ENCODE data around the gene CYP2A7.
"Not testable (repeated sequence)": the region's sequence is repeated elsewhere in the genome, so short reads cannot be mapped to it uniquely, and the experiment has no call there.

Gene CYP2A7, protein sequence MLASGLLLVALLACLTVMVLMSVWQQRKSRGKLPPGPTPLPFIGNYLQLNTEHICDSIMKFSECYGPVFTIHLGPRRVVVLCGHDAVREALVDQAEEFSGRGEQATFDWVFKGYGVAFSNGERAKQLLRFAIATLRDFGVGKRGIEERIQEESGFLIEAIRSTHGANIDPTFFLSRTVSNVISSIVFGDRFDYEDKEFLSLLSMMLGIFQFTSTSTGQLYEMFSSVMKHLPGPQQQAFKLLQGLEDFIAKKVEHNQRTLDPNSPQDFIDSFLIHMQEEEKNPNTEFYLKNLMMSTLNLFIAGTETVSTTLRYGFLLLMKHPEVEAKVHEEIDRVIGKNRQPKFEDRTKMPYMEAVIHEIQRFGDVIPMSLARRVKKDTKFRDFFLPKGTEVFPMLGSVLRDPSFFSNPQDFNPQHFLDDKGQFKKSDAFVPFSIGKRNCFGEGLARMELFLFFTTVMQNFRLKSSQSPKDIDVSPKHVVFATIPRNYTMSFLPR

GRCh38 chr19:40882062-40882461 is at the start of gene CYP2A7:
Gene CYP2A7, minus strand, starts transcription at chr19:40882231. Its CDS starts 21 bp downstream, at chr19:40882210.
- not testable (repeated sequence) for DNase-seq (ENCODE audit: low read depth, low spot score)

DNA sequence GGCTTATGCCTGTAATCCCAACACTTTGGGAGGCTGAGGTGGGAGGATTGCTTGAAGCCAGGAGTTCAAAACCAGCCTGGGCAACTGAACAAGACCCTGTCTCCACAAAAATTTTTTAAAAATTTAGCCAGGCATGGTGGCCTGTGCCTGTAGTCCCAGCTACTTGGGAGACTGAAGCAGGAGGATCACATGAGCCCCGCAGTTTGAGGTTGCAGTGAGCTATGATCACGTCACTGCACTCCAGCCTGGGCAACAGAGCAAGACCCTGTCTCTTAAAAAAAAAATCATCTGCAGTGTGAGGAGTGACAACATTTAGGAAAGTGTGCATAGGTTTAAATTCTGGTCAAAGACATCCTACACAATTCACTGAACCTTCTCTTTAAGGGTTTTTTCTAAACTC is 48.8 kb upstream of the CYP2A7 start:
- not testable (repeated sequence) for DNase-seq (ENCODE audit: low read depth, low spot score)

DNA sequence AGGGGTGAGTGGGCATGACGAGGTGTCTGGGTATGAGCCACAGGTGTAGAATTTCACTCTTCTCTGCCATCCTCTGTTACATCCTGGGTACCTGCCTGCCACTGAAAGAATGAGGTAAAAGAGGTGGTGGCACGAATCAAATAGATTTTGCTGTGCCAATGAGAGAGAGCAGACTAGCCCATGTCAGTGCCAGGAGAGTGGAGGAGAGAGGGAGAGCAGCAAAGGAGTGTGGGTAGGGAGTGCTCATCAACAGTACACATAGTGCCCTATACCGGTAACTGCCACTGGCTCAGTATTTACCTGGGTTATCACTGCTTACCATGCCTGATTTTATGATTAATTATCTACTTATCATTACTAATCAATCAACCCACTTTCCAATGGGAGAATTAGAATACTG is 47.9 kb upstream of the CYP2A7 start:
- DNase-seq (ENCODE audit: low read depth, low spot score), result not testable (repeated sequence)

DNA sequence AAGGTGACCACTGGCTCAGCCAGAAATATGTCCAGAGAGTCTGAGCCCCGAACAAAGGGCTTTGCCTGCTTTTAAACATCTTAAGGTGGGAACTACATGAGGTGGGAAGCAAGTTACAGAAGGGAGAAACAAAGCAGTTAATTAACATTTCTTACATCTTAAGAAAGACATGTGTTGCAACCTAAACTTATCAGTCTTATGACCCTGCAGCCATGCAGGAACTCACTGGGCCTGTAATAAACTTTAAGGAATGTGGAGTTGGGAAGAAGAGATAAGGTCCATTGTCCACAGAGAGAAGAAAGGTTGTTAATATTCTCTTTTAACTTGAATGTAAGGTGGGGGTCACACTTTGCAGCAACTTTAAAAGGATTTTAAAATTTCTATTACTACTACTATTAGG is 46.8 kb upstream of the CYP2A7 start:
- no peak for DNase-seq (ENCODE audit: low read depth, low spot score)

- DNase-seq (ENCODE audit: low read depth, low spot score), result no peak
These were observed 45.5 kb upstream of the CYP2A7 start for GRCh38 chr19:40927567-40927966.

GRCh38 chr19:40926276-40926675 is 44.2 kb upstream of the CYP2A7 start:
- not testable (repeated sequence) for DNase-seq (ENCODE audit: low read depth, low spot score)

GRCh38 chr19:40923934-40924391 is 41.9 kb upstream of the CYP2A7 start:
- no peak for DNase-seq (ENCODE audit: low read depth, low spot score)

- DNase-seq (ENCODE audit: low read depth, low spot score), result not testable (repeated sequence)
These were observed 40.5 kb upstream of the CYP2A7 start for GRCh38 chr19:40922237-40923160.

GRCh38 chr19:40921005-40921897 is 39.2 kb upstream of the CYP2A7 start:
- no peak for DNase-seq (ENCODE audit: low read depth, low spot score)

DNA sequence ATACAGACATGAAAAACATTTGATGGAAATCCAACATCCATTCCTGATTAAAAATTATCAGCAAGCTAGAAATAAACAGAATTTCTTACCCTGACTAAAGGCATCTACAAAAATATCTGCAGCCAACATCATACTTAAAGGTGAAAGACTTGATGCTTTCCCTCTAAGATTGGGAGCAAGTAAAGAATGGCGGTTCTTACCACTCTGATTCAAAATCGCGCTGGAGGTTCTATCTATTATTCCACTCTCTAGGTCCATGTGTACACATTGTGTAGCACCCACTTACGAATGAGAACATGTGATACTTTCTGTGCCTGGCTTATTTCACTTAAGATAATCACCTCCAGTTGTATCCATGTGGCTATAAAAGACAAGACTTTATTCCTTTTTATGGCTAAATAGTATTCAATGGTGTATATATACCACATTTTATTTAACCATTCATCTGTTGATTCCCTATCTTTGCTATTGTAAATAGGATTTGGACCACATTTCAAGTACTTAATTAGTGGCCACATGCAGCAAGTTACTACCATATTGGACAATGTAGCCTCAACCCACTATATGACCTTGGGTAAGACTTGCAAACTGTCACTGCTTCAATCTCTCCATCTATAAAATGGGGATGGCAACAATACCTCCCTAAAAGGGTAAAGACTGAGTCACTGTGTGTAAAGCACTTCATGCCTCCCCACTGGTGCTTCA is 38.4 kb upstream of the CYP2A7 start:
- DNase-seq (ENCODE audit: low read depth, low spot score), result no peak

DNA sequence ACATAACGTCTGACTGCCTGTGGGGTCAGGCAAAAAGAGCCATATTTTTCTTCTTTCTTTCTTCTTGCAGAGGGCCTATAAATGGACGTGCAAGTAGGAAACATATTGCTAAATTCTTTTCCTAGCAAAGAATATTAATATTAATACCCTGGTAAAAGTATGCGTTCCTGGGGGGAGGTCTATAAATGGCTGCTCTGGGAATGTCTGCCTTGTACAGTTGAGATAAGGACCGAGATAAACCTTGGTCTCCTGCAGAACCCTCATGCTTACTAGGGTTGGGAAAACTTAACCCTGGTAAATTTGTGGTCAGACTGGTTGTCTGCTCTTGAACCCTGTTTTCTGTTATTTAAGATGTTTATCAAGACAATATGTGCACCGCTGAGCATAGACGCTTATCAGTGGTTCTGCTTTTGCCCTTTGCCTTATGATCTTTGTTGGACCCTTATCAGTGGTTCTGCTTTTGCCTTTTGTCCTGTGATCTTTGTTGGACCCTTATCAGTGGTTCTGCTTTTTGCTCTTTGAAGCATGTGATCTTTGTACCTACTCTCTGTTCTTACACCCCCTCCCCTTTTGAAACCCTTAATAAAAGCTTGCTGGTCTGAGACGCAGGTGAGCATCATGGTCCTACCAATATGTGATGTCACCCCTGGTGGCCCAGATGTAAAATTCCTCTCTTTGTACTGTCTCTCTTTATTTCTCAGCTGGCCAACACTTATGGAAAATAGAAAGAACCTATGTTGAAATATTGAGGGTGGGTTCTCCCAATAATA is 37.7 kb upstream of the CYP2A7 start:
- DNase-seq (ENCODE audit: low read depth, low spot score), result not testable (repeated sequence)

DNA sequence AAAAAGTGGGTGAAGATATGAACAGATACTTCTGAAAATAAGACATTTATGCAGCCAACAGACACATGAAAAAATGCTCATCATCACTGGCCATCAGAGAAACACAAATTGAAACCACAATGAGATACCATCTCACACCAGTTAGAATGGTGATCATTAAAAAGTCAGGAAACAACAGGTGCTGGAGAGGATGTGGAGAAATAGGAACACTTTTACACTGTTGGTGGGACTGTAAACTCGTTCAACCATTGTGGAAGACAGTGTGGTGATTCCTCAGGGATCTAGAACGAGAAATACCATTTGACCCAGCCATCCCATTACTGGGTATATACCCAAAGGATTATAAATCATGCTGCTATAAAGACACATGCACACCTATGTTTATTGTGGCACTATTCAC is 36.3 kb upstream of the CYP2A7 start:
- not testable (repeated sequence) for DNase-seq (ENCODE audit: low read depth, low spot score)

DNA sequence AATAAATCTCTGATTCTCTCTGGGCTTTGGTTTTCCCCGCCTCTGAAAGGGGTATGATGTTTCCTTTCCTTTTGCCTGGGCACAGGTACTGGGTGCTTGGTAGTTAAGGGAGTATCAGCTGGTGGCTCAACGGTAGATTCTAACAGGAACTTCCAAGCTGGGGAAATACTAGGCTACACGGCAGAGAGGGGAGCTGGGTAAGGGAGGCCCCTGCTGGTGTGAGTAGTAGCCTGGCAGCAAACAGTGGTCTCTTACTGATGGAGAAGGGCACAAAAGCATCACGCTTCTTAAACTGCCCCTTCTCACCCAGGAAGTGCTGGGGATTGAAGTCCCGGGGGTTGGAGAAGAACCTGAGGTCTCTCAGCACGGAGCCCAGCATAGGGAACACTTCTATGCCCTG is 26.9 kb upstream of the CYP2A7 start:
- no peak for DNase-seq (ENCODE audit: low read depth, low spot score)

DNA sequence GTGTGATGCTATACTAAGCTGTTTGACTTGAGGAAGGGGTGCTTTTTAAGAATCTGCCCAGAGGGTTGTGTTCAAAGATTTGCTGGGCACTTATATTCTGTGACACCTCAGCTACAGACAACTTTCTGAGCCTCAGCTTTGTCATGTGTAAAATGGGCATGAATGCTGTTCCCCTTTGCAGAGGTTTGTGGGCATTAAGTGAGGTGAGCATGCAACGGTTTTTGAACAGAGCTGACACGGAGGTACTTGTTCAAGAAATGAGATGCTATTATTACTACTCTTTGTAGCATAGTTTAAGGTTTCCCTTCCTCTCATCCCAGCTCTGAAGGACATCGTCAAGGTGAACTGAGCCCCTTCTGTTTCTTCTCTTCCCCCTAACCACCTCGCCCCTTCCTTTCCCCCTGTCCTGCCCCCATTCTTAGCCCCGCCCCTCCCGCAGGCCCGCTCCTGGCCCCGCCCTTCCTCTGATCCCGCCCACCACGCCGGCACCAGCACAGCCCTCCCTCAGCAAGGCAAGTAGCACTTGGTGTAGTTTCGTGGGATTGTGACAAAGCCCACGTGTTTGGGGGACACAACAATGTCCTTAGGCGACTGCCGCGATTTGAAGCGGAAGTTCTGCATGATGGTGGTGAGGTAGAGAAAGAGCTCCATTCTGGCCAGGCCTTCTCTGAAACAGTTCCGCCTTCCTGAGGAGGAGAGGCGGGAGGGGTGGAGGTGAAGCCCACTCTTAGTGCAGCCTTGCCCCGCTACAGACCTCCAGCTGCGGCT is 26.1 kb upstream of the CYP2A7 start:
- no peak for DNase-seq (ENCODE audit: low read depth, low spot score)

GRCh38 chr19:40906512-40906911 is 24.5 kb upstream of the CYP2A7 start:
- no peak for DNase-seq (ENCODE audit: low read depth, low spot score)

DNA sequence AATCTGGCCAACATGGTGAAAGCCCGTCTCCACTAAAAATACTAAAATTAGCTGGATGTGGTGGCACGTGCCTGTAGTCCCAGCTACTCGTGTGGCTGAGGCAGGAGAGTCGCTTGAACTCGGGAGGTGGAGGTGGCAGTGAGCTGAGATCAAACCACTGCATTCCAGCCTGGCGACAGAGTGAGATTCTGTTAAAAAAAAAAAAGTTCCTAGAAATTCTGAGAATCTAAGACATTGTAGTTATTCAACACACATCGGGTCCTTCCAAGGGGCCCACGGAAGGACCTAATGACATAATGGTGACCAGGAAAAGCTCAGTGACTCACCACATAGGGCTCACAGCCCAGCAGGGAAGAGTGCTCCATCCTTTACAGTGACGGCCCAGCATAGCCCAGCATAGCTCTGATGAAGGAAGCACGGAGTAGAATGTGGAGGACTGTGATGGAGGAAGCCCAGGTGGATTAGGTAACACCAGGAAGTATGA is 22.7 kb upstream of the CYP2A7 start:
- DNase-seq (ENCODE audit: low read depth, low spot score), result peak; percentile 1

DNA sequence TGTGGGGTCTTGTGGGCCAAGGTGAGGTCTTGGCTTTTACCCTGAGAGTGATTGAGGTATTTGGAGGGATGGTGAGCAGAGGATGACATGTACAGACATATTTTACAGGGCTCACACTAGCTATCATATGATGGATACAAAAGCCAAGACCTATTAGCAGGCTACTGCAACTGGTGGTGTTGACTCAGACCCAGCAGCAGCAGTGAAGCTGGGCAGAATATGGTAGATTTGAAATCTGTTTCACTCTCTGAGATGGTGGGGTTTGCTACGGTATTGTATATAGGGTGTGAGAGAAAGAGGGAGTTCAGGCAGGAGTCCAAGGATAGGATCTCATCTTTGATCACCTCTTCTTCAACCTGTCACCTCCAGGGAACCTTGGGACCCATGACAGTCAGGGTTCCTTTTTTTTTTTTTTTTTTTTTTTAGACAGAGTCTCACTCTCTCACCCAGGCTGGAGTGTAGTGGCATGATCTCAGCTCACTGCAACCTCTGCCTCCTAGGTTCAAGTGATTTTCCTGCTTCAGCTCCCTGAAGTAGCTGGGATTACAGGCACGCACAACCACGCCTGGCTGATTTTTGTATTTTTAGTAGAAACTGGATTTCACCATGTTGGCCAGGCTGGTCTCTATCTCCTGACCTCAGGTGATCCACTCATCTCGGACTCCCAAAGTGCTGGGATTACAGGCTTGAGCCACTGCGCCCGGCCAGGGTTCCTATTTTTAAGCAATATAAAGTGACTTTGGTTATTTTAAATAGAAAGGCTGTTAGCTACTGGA is 20.1 kb upstream of the CYP2A7 start:
- DNase-seq (ENCODE audit: low read depth, low spot score), result not testable (repeated sequence)

- not testable (repeated sequence) for DNase-seq (ENCODE audit: low read depth, low spot score)
These were observed 18.5 kb upstream of the CYP2A7 start for GRCh38 chr19:40900521-40900920.
